Tibial nerve (tissue), 4 donors: ENCODE measurements around the gene TSR1. TPM values are rescaled to one million over a fixed set of nuclear protein-coding genes. Genes with fewer than 3 reads are reported as not detected.

ENCODE experiments used
- DNase-seq, 2 donors: peaks; one replicate each; pipeline ENCODE4 v3.0.0-alpha.2; 2019; ENCODE audit warnings: low spot score in 2 of 2
- H3K27ac ChIP-seq, 4 donors: fragments of 200-600 bp; sonication (generic) in 3 of 4; one replicate each; pipeline ENCODE4 v1.5.1; 2017 to 2019; ENCODE audit warnings: mild to moderate bottlenecking in 1 of 4
- H3K27me3 ChIP-seq, 2 donors: fragments of 200-600 bp; sonication (generic) in 1 of 2; one replicate each; pipeline versions ENCODE4 v1.5.1 to v1.6.0; 2017 to 2019
- H3K36me3 ChIP-seq, 3 donors: fragments of 200-600 bp; sonication (generic); one replicate each; pipeline ENCODE4 v1.5.1; 2018 to 2019
- H3K4me1 ChIP-seq, 4 donors: fragments of 200-600 bp; sonication (generic) in 3 of 4; one replicate each; pipeline ENCODE4 v1.5.1; 2017 to 2019
- H3K4me3 ChIP-seq, 4 donors: fragments of 200-600 bp; sonication (generic) in 3 of 4; one replicate each; pipeline ENCODE4 v1.5.1; 2017 to 2019; ENCODE audit warnings: mild to moderate bottlenecking in 1 of 4, moderate library complexity in 1 of 4
- H3K9me3 ChIP-seq, 4 donors: fragments of 200-600 bp; sonication (generic) in 3 of 4; one replicate each; pipeline ENCODE4 v1.5.1; 2017 to 2019
- EP300 ChIP-seq, 2 donors: sonication (generic); formaldehyde crosslinking; IDR thresholded peaks; one replicate each; pipeline ENCODE4 v1.6.1; 2017; ENCODE audit warnings: antibody characterized with exemption in 2 of 2, mild to moderate bottlenecking in 1 of 2
- POLR2A ChIP-seq, 2 donors: fragments of 450-650 bp; IDR thresholded peaks; one replicate each; pipeline ENCODE4 v1.6.1; 2017; ENCODE audit warnings: antibody characterized with exemption in 2 of 2, mild to moderate bottlenecking in 2 of 2, moderate library complexity in 2 of 2
- WGBS, 2 donors: methylation state at CpG; one replicate each; pipeline ENCODE4 v1.1.5; 2018; 5-methylcytosine and 5-hydroxymethylcytosine counted together
- total RNA-seq, 4 donors: library from RNA; depleted of rRNA; stranded (reverse); fragments of >200 nt; gene quantifications; one replicate each; pipeline ENCODE4 v1.1.0, GENCODE V29; 2016
- TF ChIP-seq, protein P1 (sequence below), 5 experiments: fragments of 200-600 bp in 3 of 5; fragments of 450-650 bp in 2 of 5; sonication (generic) in 3 of 5; IDR thresholded peaks; one replicate each; pipeline ENCODE4 v1.5.1; 2016 to 2019; ENCODE audit warnings: antibody characterized with exemption in 5 of 5, mild to moderate bottlenecking in 3 of 5, moderate library complexity in 2 of 5

The TSR1 gene
- total RNA-seq, 4 donors from 2014 or later, result 19.6 to 35.7 (median 24.3) TPM

DNA sequence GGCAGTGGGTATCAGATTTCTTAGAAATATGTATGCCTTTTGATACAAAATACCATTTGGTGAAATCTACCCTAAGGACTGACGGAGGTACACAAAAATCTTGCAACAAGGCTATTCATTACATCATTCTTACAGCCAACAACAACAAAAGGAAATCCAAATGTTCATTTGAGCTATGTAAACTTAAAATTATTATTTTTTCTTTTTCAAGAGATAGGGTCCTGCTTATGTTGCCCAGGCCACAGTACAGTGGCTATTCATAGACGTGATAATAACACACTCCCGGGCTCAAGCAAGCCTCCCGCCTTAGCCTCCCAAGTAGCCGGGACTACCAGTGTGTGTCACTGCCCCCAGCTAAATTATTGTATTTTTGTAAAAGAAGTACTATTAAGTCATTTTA lies 23.5 kb downstream of the TSR1 start:
- no peaks in the 10 kb centered on the region for H3K9me3 ChIP-seq
- DNase-seq, result no peak
- no peak overlapping the region for H3K27ac ChIP-seq
- H3K36me3 ChIP-seq, result peaks cover 0 to 10% (median 0%) of the 10 kb centered on the region in 3 donors
- H3K4me1 ChIP-seq, result peaks cover 0 to 3% (median 0%) of the 10 kb centered on the region in 4 donors
- 57 to 79% methylated on average over 5 of the region's 5 CpGs for WGBS, 2 donors
- no peak overlapping the region for H3K4me3 ChIP-seq
- H3K27me3 ChIP-seq, result no peaks in the 10 kb centered on the region
- no peak for TF ChIP-seq POLR2A (IDR thresholded peaks at IDR 0.05)

- Histone ChIP-seq H3K27me3 (no peaks in the 10 kb centered on the region), H3K27ac (no peak overlapping the region), H3K4me3 (no peak overlapping the region), H3K9me3 (no peaks in the 10 kb centered on the region), H3K4me1 (peaks cover 0 to 5% (median 0%) of the 10 kb centered on the region in 4 donors), H3K36me3 (peaks cover 0 to 6% (median 0%) of the 10 kb centered on the region in 3 donors)
- TF ChIP-seq EP300 (IDR thresholded peaks at IDR 0.05), result no peak
- TF ChIP-seq, protein P1, sequence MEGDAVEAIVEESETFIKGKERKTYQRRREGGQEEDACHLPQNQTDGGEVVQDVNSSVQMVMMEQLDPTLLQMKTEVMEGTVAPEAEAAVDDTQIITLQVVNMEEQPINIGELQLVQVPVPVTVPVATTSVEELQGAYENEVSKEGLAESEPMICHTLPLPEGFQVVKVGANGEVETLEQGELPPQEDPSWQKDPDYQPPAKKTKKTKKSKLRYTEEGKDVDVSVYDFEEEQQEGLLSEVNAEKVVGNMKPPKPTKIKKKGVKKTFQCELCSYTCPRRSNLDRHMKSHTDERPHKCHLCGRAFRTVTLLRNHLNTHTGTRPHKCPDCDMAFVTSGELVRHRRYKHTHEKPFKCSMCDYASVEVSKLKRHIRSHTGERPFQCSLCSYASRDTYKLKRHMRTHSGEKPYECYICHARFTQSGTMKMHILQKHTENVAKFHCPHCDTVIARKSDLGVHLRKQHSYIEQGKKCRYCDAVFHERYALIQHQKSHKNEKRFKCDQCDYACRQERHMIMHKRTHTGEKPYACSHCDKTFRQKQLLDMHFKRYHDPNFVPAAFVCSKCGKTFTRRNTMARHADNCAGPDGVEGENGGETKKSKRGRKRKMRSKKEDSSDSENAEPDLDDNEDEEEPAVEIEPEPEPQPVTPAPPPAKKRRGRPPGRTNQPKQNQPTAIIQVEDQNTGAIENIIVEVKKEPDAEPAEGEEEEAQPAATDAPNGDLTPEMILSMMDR (IDR thresholded peaks at IDR 0.05), result no peak
- no peak for TF ChIP-seq POLR2A (IDR thresholded peaks at IDR 0.05)
- 62 to 63% methylated on average over 6 of the region's 6 CpGs for WGBS, 2 donors
- no peak for DNase-seq
These were observed 26.7 kb downstream of the TSR1 start for GRCh38 chr17:2309338-2310154.

DNA sequence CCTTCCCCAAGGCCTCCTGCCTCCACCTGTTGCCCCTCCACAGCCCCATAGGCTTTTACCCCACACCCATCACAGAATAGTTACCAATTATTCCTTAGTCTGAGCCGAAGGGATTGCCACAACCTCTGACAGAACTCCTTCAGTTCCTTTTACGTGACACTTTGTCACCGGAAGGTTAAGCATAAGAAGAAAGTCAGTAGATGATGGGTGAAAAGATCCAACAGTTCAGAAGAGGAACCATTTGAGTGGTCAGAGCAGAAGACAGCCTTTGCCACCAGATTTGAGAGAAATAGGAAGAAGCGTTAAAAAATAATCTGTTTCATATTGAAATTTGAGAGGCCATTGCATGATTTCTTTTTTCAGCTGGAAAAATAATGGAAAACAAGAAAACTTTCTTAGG lies 31.3 kb downstream of the TSR1 start:
- Histone ChIP-seq H3K9me3 (no peaks in the 10 kb centered on the region), H3K4me3 (no peak overlapping the region), H3K27me3 (no peaks in the 10 kb centered on the region), H3K4me1 (peaks cover 2 to 33% (median 11%) of the 10 kb centered on the region in 4 donors), H3K27ac (no peak overlapping the region), H3K36me3 (peaks cover 0 to 7% (median 0%) of the 10 kb centered on the region in 3 donors)
- no peak for TF ChIP-seq EP300 (IDR thresholded peaks at IDR 0.05)
- no peak for DNase-seq
- WGBS, 2 donors, result 83 to 89% methylated on average over 4 of the region's 4 CpGs

DNA sequence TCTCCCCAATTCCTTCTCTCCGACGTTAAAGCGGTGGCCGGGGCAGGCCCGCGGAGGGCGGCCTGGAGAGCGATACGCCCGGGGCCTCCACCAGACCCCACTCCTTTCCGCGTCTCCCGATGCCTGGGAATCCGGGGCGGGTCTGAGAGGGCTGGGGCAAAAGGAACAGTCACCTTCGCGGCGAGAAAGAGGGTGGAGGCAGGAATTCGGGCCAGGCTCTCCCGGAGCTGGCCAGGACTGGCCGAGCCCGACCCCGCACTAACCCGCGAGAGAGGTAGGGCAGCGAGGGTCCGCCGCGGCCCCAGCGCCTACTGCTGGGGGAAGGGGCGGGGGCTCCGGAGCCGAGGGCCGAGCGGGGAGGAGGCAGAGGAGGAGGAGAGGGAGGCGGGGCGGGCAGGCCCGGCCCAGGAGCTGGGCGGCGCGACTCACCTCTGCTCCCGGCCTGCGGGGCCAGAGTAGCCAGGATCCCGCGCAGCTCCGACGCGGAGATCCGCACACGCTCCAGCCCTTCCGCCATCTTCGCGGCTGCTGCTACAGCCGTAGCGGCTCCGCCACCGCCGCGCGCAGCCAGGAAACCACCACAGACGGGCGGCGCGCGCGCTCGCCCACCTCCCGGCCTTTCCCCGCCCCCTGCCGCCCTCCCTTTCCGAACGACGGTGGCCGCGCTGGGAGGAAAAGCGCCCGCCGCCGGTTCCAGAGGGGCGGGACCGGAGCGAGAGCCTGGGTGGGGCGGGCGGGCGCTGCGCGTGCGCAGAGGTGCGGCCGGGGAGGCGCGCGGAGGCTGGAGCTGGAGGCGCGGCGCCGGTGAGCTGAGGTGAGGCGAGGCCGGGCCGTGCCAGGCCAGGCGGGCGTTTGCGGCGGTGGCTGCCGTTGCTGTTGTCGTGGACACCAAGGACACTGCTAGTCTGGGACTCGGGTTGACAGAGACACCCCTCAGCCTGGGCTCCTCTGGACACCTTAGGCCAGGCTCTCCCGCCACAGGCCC lies 32.8 kb downstream of the TSR1 start, which contains the start of the genes SMG6 and SRR:
Gene SMG6, minus strand, starts transcription at position 582 of the 985 bp plus-strand sequence. Its CDS starts 65 bp downstream, at position 517.
Gene SRR, plus strand, starts transcription at position 747 of the 985 bp plus-strand sequence. CDS start 11,611 bp downstream, outside the sequence.
- H3K4me1 ChIP-seq, result peaks cover 2 to 33% (median 11%) of the 10 kb centered on the region in 4 donors
- peaks cover 0 to 19% (median 0%) of the 10 kb centered on the region in 3 donors for H3K36me3 ChIP-seq
- WGBS, 2 donors, result 0 to 1% methylated on average over 60 to 99 of the region's 108 CpGs
- peak within 1 kb of the TSS; percentile 75 to 93 (median 92) for H3K27ac ChIP-seq
- TF ChIP-seq POLR2A (IDR thresholded peaks at IDR 0.05) (peak in 1 of 2 donors; percentile 60), EP300 (IDR thresholded peaks at IDR 0.05) (peak in 1 of 2 donors; percentile 83)
- TF ChIP-seq, protein P1 (IDR thresholded peaks at IDR 0.05), result no peak
- peak; percentile 83 to 86 for DNase-seq
- peak within 1 kb of the TSS; percentile 68 to 92 (median 89) for H3K4me3 ChIP-seq
- H3K27me3 ChIP-seq, result no peaks in the 10 kb centered on the region
- no peaks in the 10 kb centered on the region for H3K9me3 ChIP-seq

GRCh38 chr17:2302778-2303203 lies 33.5 kb downstream of the TSR1 start:
- DNase-seq, result no peak
- no peaks in the 10 kb centered on the region for H3K9me3 ChIP-seq
- H3K4me1 ChIP-seq, result peaks cover 2 to 33% (median 11%) of the 10 kb centered on the region in 4 donors
- peak overlapping the region; percentile 68 to 92 (median 89) for H3K4me3 ChIP-seq
- no peaks in the 10 kb centered on the region for H3K27me3 ChIP-seq
- H3K36me3 ChIP-seq, result peaks cover 0 to 20% (median 0%) of the 10 kb centered on the region in 3 donors
- WGBS, 2 donors, result 0 to 3% methylated on average over 12 of the region's 12 CpGs
- no peak for TF ChIP-seq EP300 (IDR thresholded peaks at IDR 0.05)
- TF ChIP-seq POLR2A (IDR thresholded peaks at IDR 0.05), result no peak
- TF ChIP-seq, protein P1 (IDR thresholded peaks at IDR 0.05), result no peak
- H3K27ac ChIP-seq, result peak overlapping the region in 3 of 4 donors; percentile 91 to 93 (median 92)
